Fibroblast of skin of left biceps (primary cell): ENCODE measurements around the gene RB1.
"Not testable (repeated sequence)": the region's sequence is repeated elsewhere in the genome, so short reads cannot be mapped to it uniquely, and the experiment has no call there.

Experiments
- DNase-seq, 2 experiments: peaks; one replicate each; pipeline ENCODE4 v3.0.0-alpha.2; 2013; ENCODE audit warnings: low read depth in 2 of 2

The RB1 gene

DNA sequence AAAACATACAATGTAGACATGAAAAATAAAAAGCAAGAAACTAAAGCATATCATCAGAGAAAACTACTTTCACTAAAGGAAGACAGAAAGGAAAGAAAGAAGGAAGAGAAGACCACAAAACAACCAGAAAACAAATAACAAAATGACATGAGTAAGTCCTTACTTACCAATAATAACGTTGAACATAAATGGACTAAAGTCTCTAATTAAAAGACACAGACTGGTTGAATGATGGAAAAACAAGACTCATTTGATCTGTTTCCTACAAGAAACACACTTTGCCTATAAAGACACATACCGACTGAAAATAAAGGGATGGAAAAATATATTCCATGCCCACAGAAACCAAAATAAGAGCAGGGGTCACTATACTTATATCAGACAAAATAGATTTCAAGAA lies 46.0 kb downstream of the RB1 start:
- DNase-seq = no peak

DNA sequence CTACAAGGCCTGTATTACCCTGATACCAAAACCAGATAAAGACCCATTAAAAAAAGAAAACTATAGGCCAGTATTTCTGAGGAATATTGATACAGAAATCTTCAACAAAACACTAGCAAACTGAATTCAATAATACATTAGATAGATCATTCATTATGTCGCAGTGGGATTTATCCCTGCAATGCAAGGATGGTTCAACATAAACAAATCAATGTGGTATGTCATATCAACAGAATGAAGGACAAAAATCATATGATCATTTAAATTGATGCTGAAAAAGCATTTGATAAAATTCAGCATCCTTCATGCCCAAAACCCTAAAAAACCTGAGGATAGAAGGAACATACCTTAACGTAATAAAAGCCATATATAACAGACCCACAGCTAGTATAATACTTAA lies 50.0 kb downstream of the RB1 start:
- DNase-seq = no peak

DNA sequence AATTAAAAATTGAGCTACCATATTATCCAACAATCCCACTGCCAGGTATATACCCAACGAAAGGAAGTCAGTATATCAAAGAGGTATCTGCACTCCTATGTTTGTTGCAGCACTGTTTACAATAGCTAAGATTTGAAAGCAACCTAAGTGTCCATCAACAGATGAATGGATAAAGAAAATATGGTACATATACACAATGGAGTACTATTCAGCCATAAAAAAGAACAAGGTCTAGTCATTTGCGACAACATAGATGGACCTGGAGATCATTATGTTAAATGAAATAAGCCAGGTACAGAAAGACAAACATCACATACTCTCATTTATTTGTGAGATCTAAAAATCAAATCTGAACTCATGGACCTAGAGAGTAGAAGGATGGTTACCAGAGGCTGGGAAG lies 52.0 kb downstream of the RB1 start:
- not testable (repeated sequence) for DNase-seq

DNA sequence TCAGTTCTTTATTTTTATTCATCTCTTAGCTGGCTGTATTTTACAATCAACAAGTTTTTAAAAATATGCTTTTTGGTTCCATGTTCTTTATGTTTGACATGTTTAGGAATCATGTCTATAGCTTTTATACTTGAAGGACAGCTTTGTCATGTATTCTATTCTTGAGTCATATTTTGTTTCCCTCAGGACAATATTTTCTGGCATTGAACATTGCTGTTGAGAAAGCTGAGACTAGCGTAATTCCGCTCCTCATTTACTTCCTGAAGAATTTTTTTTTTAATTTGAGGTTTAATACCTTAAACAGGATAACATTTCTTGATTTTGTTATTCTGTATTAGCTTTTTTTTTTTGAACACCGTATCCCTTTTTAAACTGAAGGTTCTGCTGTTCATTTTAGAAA lies 53.2 kb downstream of the RB1 start:
- DNase-seq = no peak

DNA sequence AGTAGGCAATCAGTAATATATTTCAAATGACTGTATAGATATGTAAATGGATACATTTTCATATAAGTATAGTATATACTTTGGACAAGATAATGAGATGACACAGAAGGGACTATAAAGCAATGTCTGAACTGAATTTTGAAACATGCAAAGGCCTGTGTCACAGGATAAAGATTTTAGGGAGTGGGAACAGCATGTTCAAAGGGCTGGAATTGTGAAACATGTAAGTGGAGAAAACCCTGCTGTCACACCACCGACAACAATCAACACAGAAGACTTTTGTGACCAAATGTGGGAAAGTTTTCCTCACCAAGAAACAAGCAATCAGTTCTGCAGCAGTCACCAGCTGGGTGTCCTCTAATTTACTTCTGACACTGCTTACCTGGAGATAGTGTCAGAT lies 66.4 kb downstream of the RB1 start:
- DNase-seq = no peak

DNA sequence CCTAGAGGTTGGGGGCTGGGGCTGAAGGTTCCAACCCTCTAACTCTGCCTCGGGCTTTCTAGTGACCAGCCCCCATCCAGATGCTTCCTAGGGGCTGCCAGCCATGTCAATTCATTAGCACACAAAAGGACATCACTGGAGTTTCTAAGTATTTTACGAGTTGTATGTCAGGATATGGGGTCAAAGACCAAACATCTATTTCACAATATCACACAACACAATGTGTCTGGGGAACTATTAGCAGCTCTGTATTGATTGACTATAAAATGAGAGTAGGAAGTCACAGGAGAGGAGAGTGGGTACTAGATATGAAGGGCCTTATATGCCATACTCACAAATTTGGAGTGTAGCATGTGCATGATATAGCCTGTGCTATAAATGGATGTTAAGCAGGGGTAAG lies 67.3 kb downstream of the RB1 start:
- DNase-seq = no peak

DNA sequence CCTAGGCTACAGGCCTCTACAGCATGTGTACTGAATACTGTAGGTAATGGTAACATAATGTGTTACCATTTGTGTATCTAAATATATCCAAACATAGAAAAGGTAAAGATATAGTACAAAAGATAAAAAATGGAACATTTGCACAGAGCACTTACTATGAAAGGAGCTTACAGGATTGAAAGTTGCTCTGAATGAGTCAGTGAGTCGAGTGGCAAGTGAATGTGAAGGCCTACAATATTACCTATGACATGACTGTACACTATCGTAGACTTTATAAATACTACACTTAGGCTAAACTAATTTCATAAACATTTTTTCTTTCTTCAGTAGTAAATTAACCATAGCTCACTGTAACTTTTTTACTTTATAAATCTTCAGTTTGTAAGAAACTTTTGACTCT lies 74.3 kb downstream of the RB1 start:
- no peak for DNase-seq

DNA sequence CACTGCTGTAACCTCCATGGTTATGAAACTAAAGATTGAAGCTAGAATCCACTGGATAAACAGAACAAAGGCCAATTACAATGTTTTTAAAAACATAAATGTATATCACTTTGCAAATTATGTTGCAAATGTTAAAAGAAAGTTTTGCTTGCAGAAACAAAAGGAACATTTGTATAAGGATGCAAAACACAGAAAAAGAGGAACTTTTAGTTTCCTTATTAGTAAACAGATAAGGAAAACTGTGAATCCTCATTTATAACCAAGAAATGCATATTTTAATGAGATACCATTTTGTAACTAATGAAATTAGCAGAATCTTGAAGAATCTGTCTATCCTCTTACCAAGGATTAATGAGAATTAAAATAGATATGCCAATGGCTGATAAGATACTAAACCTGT lies 77.0 kb downstream of the RB1 start:
- DNase-seq = no peak

DNA sequence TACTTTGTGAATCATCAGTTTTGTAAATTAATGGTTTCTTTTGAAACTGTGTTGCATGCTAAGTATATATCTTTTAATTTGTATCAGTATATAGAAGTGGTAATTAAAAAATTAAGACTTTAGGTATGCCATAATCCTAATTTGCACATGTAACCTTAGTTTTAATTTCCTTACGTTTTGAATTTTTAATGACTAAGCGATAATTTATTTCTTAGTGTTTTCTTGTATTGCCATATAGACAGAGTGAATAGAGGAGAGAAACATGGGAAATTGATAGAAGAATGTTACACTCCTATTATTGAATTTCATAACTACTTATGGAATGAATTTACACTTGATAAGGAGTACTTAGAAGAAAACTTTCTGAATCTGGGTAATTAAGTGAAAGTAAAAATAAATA lies 79.8 kb downstream of the RB1 start:
- no peak for DNase-seq

DNA sequence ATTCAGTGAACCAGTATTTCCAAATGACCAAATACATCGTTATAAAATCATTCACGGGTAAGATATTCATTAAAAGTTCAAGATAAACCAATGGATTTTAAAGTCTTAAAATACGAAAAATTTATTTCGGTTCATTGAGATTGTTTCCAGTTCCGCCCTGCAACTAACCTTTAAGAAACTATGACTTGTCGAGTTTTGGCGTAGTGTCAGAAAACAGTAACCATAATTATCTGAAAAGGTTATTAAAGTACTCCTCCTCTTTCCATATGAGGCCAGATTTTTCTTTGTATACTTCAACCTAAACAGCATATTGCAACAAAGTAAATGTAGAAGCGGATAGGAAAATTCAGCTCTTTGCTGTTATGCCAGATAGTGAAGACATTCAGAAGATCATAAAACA lies 83.3 kb downstream of the RB1 start:
- no peak for DNase-seq

DNA sequence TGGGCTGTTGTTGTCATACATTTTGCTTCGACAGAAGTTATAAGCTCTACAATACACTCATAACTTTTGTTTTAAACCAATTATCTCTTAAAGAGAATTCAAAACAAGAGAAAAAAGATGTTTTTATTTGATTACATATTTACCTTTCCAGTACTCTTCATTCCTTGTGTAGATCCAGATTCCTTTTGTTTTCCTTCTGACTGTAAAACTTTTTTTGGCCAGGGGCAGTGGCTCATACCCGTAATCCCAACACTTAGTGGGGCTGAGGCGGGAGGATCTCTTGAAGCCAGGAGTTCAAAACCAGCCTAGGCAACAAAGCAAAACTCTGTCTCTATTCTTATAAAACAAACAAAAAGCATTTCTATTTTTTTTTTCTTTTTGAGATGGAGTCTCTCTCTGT lies 87.7 kb downstream of the RB1 start:
- DNase-seq = no peak

DNA sequence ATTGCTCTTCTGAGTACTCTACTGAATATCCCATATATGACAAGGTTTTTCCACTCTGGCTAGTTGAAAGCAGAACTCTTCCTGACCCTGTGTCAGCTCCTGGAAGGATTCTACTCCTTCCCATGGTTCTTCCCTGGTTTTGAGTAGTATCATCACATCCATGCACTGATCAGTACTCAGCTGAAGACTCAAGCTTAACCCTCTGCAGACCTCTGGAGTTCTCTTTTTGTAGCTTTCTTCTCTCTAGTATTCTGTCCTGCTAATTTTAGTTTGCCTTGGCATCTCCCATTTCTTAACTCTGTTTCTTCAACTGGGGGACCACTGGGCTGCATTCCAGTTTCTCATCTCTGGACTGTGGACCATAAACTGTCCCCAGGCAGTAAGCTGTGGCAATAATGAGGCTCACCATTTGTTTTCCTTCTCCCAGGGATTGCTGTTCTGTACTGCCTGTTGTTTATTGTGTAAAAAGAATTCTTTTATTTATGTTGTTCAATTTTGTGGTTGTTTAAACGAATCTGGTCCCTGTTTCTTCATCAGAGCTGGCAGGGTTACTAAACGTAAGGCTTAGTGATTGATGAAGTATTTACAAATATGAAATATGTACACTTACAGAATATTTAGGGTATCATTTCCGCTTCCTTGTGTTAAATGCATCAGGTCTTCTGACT lies 89.6 kb downstream of the RB1 start:
- no peak for DNase-seq

DNA sequence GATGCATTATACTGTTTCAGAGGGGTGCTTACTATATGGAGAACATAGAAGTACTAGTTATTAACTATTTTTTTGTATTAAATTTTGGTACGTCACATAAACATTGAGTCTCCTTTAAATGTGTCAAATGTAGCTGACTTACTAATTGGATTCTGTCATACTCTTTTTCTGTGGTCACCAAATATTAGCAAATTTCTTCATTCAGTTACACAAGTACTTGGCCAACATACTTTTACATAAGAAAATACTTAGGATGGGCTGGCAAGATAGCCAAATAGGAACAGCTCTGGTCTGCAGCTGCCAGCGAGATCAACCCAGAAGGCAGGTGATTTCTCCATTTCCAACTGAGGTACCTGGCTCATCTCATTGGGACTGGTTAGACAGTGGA lies 90.1 kb downstream of the RB1 start:
- DNase-seq = no peak

DNA sequence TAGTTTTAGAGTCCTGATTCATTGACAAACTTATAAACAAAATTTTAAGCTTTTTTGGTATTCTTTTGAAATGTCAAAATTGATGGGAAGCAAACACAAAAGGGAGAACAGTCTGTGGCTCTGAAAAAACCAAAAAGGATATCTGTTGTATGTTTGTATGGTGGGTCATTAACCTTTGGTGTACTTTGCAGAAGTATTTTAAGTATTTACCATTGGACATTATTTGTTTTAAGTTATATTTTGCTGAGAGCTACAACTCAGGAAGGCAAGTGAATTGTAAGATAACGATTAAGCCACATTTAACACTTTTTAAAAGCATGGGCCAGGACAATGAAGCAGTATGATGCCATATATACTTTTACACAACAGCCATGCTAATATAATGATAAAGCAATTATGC lies 94.2 kb downstream of the RB1 start:
- no peak for DNase-seq

DNA sequence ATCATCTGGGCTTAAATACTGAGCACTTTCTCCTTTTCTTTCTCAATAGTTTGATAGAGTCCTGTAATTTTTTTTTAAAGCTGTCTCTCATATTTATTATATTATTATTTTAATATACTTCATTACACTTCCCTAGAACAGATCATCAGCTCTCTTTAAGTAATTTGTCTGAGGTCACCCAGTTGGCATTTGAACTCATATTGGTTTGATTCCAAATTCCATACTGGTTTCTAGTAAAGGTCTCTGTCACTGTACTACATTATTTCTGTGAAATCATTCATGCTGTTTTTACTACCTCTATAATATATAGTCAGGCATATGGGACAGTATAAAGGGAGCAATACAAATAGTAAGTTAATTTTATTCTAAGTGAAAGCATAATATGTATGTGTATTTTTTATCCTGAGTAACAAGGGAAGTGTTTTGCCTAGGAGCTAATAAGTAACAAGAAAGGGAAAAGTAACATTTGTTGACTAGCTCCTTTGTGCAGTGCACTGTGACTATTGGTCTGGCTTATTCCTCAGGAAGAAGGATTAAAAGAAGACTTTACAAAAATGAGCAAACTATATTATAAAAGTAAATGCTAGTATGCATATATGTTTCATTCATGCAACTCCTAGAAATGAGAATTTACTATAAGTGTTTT lies 95.0 kb downstream of the RB1 start:
- no peak for DNase-seq

DNA sequence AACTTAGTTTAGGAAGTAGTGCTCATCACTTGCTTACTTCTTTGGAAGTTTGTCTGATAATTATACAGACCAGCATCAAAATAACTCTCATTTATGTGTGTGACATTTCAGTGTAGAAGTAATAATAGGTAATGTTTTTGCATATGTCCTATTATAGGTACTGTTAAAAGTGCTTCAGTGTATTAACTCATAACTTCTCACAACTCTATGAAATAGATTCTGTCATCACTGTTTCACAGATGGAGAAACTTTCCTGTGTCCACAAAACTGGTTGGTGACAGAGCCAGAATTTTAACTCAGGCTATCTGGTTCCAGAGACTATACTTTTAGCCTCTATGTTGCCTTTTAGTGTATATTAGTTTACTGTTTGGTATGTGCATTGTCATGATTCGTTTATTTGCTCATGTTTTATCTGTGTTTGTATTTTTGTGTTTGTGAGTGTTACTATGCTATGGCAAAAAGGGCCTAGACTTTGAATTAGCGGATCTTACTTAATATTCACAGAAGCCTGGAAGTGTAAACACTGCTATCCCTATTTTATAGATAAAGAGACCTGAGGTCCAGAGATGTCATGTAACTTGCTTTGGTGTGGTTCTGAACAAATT lies 96.6 kb downstream of the RB1 start:
- no peak for DNase-seq

DNA sequence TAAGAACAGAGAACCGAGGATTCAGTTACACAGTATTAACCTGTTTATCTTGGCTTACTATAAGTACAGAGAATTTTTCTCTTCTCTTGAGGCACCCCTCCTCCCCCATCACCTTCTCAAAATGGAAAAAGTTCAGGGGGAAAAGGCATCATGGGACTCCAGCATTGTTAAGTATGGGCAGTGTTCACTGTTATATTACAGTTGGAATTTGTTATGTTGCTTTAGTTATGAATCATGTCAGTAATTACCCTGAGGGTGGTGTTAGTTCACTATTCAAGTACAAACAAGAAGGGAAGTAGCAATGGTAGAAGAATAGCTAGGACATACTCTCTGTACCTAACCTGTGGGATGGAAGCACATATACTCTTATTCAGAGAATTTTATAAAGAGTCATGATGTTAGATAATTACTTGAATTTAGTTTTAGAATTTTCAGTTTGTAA lies 97.3 kb downstream of the RB1 start:
- peak; percentile 57 to 64 for DNase-seq

DNA sequence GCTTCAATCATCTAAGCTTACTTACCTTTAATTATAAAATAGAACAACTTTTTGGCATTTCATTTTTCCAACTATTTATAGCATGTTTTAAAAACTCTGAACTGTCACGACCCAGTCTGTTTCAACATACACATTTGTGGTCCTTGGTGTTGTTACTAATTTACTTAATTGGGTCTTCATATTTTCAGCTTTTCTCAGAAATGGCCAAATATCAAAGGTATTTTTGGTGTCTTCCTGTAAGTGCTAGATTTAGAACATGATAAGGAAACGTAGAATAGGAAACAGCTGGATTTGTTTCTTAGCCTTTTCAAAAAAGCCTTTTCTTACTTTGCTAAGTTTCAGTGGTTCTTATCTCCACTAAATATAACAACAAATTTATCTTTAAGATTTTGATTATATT lies 97.9 kb downstream of the RB1 start:
- no peak for DNase-seq

DNA sequence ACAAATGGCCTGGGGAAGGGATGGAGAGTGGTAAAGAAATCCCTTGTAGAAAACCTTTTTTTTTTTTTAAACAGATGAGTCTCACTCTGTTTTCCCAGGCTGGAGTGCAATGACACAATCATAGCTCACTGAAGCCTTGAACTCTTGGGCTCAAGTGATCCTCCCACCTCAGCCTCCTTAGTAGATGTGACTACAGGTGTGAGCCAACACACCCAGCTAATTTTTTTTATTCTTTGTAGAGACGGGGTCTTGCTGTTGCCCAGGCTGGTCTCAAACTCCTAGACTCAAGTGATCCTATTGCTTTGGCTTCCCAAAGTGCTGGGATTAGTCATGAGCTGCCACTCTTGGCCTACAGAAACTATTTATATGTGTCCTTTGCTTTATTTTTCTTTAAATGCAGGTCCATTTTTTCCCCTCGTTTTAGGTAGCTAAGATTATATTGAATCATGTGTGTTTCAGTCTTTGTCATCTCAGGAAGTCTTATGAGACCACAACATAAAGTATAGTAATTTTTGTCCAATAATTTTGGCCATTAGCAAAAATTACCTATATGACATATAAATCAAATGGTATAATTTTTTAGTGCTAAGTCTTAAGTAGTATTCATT lies 98.9 kb downstream of the RB1 start:
- DNase-seq = no peak

DNA sequence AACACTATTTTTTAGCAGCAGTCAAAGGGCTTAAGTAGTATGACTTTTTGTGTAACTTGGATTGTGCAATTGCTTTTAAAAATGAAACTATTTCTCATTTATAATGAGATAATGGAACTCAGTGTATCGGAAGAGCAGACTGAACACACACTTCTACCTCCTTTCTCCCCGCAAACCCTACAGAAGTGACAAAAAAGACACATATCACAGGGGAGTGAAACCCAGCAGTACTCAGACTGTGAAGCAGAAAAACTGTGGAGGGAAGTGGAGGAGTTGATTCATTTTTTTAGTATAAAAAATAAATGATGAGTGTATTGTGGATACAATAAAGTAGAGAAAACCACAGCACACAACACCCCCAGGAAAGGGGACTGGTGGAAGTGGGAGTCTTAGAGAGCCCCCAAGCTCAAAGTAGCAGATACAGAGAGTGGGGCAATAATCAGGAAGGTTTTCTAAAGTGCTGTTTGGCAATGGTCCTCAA lies 99.6 kb downstream of the RB1 start:
- DNase-seq = no peak

DNA sequence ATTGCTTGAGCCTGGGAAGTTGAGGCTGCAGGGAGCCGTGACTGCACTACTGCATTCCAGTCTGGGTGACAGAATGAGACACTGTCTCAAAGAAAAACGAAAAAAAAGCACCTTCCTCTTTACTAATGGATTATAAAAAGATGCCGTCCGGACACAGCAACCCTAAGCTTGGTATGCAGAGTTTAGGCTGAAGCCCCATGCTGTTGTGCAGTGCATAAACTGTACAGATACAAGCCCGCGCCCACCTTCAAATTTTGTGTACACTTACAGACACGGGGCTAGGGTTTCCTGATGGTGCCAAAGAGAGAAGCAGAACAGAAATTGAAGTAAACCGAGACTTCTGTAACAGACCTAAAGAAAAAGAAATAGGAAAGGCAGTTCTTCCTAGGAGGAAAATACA lies 100.4 kb downstream of the RB1 start:
- DNase-seq = no peak

DNA sequence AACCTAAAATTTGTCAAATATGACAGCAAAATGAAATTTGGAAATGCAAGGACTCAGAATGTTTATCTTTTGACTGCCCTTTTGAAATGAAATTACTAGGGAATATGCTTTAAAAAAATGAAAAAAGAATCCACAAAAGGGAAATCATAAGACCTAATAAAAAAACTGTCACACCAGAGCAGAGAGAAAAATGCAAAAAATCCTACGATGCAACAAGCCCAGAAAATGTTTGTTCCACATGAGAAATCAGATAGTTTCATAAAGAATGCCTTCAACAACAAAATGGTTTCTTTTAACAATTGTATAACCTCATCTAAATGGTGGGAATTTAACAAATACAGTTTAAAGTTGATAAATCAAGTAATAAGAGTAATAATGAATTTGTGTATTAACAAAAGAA lies 101.4 kb downstream of the RB1 start:
- no peak for DNase-seq

DNA sequence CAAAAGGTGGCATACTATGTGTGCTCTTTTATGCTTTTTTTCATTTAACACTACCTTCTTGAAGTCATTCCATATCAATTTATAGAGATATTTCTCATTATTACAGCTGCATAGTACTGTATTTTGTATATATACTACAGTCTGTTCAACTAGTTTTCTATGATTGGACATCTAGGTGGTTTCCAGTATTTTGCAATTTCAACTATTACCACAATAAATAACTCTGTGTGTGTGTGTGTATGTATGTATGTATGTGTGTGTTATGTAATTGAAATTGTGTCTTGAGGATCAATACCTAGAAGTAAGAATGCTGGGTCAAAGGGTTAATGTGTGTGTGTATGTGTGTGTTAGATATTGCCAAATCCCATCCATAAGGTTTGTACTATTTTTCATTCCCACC lies 102.3 kb downstream of the RB1 start:
- DNase-seq = no peak
